Upper lobe of left lung (tissue), 6 donors: ENCODE measurements around the gene SELP. TPM values are rescaled to one million over a fixed set of nuclear protein-coding genes. Genes with fewer than 3 reads are reported as not detected.
A peak's percentile ranks its signal among the peaks of the same experiment; 100 is the strongest.

Experiments used
- ATAC-seq, 2 donors: fragments of 200-7000 bp; cut with Tn5 transposase; one replicate each; pipeline ENCODE4 v1.9.1; 2022; ENCODE audit warnings: mild to moderate bottlenecking in 2 of 2, moderate library complexity in 2 of 2; ENCODE audit not compliant: low FRiP score in 2 of 2
- DNase-seq, 2 donors: peaks; one replicate each; pipeline ENCODE4 v3.0.0-alpha.2; 2019 to 2020
- H3K27ac ChIP-seq, 4 donors: fragments of 200-600 bp; sonication (generic); one replicate each; pipeline ENCODE4 v1.5.1; 2016 to 2019
- H3K27me3 ChIP-seq, 4 donors: fragments of 200-600 bp; sonication (generic); one replicate each; pipeline ENCODE4 v1.5.1; 2017 to 2019
- H3K36me3 ChIP-seq, 4 donors: fragments of 200-600 bp; sonication (generic); one replicate each; pipeline ENCODE4 v1.5.1; 2016 to 2019
- H3K4me1 ChIP-seq, 4 donors: fragments of 200-600 bp; sonication (generic); one replicate each; pipeline ENCODE4 v1.5.1; 2018 to 2019
- H3K4me3 ChIP-seq, 4 donors: fragments of 200-600 bp; sonication (generic); one replicate each; pipeline ENCODE4 v1.5.1; 2017 to 2019; ENCODE audit warnings: mild to moderate bottlenecking in 2 of 4, moderate library complexity in 1 of 4
- H3K9me3 ChIP-seq, 4 donors: fragments of 200-600 bp; sonication (generic); one replicate each; pipeline ENCODE4 v1.5.1; 2018 to 2019
- CTCF ChIP-seq, 6 experiments: fragments of 450-650 bp in 4 of 6; fragments of 200-600 bp in 2 of 6; sonication (generic) in 2 of 6; IDR thresholded peaks; one replicate each; pipeline ENCODE4 v1.5.1; 2016 to 2019; ENCODE audit warnings: antibody characterized with exemption in 6 of 6
- EP300 ChIP-seq, 4 donors: sonication (generic); formaldehyde crosslinking; IDR thresholded peaks; one replicate each; pipeline ENCODE4 v1.5.1; 2017; ENCODE audit warnings: antibody characterized with exemption in 4 of 4, control low read depth in 2 of 4
- POLR2A ChIP-seq, 4 donors: fragments of 450-650 bp; IDR thresholded peaks; one replicate each; pipeline ENCODE4 v1.5.1; 2016 to 2017; ENCODE audit warnings: antibody characterized with exemption in 4 of 4, mild to moderate bottlenecking in 2 of 4
- POLR2AphosphoS5 ChIP-seq, 2 donors: sonication (generic); formaldehyde crosslinking; IDR thresholded peaks; one replicate each; pipeline ENCODE4 v1.5.1; 2017; ENCODE audit warnings: antibody characterized with exemption in 2 of 2
- WGBS, 2 donors: methylation state at CpG; one replicate each; pipeline ENCODE4 v1.1.5; 2017 to 2018; 5-methylcytosine and 5-hydroxymethylcytosine counted together
- total RNA-seq, 6 donors: library from RNA; depleted of rRNA in 4 of 6; stranded (reverse); fragments of >200 nt in 4 of 6; gene quantifications; one replicate each; pipeline versions ENCODE4 v1.1.0 to v1.2.1, GENCODE V29; 2016 to 2021
- donor health status: DM: no; HTN: no; CAD: no; lungs with moderate emphysema.
- donor health status: DM: no; HTN: yes; CAD: no; lungs with severe emphysema.

The SELP gene
- total RNA-seq, 6 donors from 2014 or later, result 1.0 to 40.4 (median 7.6) TPM

GRCh38 chr1:169620565-169620964 lies 9.4 kb downstream of the SELP start:
- Histone ChIP-seq H3K4me1 (peaks cover 0 to 4% (median 0%) of the 10 kb centered on the region in 4 donors), H3K27ac (no peak overlapping the region), H3K27me3 (no peaks in the 10 kb centered on the region), H3K4me3 (no peak overlapping the region), H3K36me3 (no peaks in the 10 kb centered on the region), H3K9me3 (no peaks in the 10 kb centered on the region)
- TF ChIP-seq POLR2A (IDR thresholded peaks at IDR 0.05), result no peak
- no peak for TF ChIP-seq CTCF (IDR thresholded peaks at IDR 0.05)
- TF ChIP-seq EP300 (IDR thresholded peaks at IDR 0.05), result no peak
- no peak for TF ChIP-seq POLR2AphosphoS5 (IDR thresholded peaks at IDR 0.05)
- no peak for DNase-seq
- 83 to 85% methylated on average over 8 of the region's 8 CpGs for WGBS, 2 donors
- ATAC-seq, result no peak

- no peak for ATAC-seq
Measured at GRCh38 chr1:169618367-169618766, 11.6 kb downstream of the SELP start.

GRCh38 chr1:169615803-169616202 lies 14.1 kb downstream of the SELP start:
- no peak for DNase-seq
- ATAC-seq, result no peak
- 62 to 71% methylated on average over 5 of the region's 5 CpGs for WGBS, 2 donors

More at GRCh38 chr1:169618367-169618766, 11.6 kb downstream of the SELP start:
- H3K36me3 ChIP-seq, result no peaks in the 10 kb centered on the region
- no peaks in the 10 kb centered on the region for H3K27me3 ChIP-seq
- H3K4me3 ChIP-seq, result no peak overlapping the region
- H3K4me1 ChIP-seq, result no peaks in the 10 kb centered on the region
- no peak for DNase-seq
- no peak overlapping the region for H3K27ac ChIP-seq
- peak in 1 of 2 donors; percentile 12 for TF ChIP-seq POLR2AphosphoS5 (IDR thresholded peaks at IDR 0.05)
- no peak for TF ChIP-seq EP300 (IDR thresholded peaks at IDR 0.05)
- TF ChIP-seq POLR2A (IDR thresholded peaks at IDR 0.05), result no peak
- no peaks in the 10 kb centered on the region for H3K9me3 ChIP-seq
- WGBS, 2 donors, result 25 to 45% methylated on average over 2 of the region's 2 CpGs

GRCh38 chr1:169610858-169611257 lies 19.1 kb downstream of the SELP start:
- ATAC-seq (no peak), DNase-seq (no peak)
- H3K27ac ChIP-seq, result no peak overlapping the region
- TF ChIP-seq CTCF (IDR thresholded peaks at IDR 0.05), result no peak
- peaks cover 0 to 6% (median 3%) of the 10 kb centered on the region in 4 donors for H3K4me1 ChIP-seq
- WGBS, 2 donors, result 65 to 67% methylated on average over 6 of the region's 6 CpGs
- no peaks in the 10 kb centered on the region for H3K27me3 ChIP-seq
- no peaks in the 10 kb centered on the region for H3K9me3 ChIP-seq
- no peak overlapping the region for H3K4me3 ChIP-seq
- no peaks in the 10 kb centered on the region for H3K36me3 ChIP-seq

More at GRCh38 chr1:169615803-169616202, 14.1 kb downstream of the SELP start:
- Histone ChIP-seq H3K27me3 (no peaks in the 10 kb centered on the region), H3K36me3 (no peaks in the 10 kb centered on the region), H3K9me3 (no peaks in the 10 kb centered on the region), H3K4me1 (peaks cover 0 to 3% (median 0%) of the 10 kb centered on the region in 4 donors), H3K27ac (no peak overlapping the region), H3K4me3 (no peak overlapping the region)
- TF ChIP-seq CTCF (IDR thresholded peaks at IDR 0.05) (no peak), EP300 (IDR thresholded peaks at IDR 0.05) (no peak), POLR2AphosphoS5 (IDR thresholded peaks at IDR 0.05) (no peak), POLR2A (IDR thresholded peaks at IDR 0.05) (no peak)

- no peak for ATAC-seq
- 36 to 46% methylated on average over 1 of the region's 1 CpG for WGBS, 2 donors
- Histone ChIP-seq H3K4me3 (no peak overlapping the region), H3K27me3 (no peaks in the 10 kb centered on the region), H3K4me1 (peaks cover 0 to 6% (median 4%) of the 10 kb centered on the region in 4 donors), H3K9me3 (no peaks in the 10 kb centered on the region), H3K36me3 (no peaks in the 10 kb centered on the region), H3K27ac (no peak overlapping the region)
- DNase-seq, result no peak
- TF ChIP-seq CTCF (IDR thresholded peaks at IDR 0.05), result no peak
- TF ChIP-seq POLR2A (IDR thresholded peaks at IDR 0.05), result no peak
- no peak for TF ChIP-seq POLR2AphosphoS5 (IDR thresholded peaks at IDR 0.05)
- no peak for TF ChIP-seq EP300 (IDR thresholded peaks at IDR 0.05)
Measured at GRCh38 chr1:169610108-169610507, 19.8 kb downstream of the SELP start.
